Mucosa of descending colon (tissue), 3 donors: ENCODE results near the gene FNDC11. TPM values are rescaled to one million over a fixed set of nuclear protein-coding genes. Genes with fewer than 3 reads are reported as not detected.

ENCODE experiments used
- ATAC-seq: fragments of 200-7000 bp; cut with Tn5 transposase; one replicate; pipeline ENCODE4 v1.9.1; 2020; ENCODE audit warnings: mild to moderate bottlenecking, moderate library complexity
- DNase-seq, 3 donors: peaks; one replicate each; pipeline ENCODE4 v3.0.0-alpha.2; 2020
- H3K36me3 ChIP-seq: fragments of 200-600 bp; one replicate; pipeline ENCODE4 v1.8.0; 2021; ENCODE audit warnings: low read depth, mild to moderate bottlenecking
- H3K4me1 ChIP-seq: fragments of 200-600 bp; one replicate; pipeline ENCODE4 v1.8.0; 2021; ENCODE audit warnings: low read depth, mild to moderate bottlenecking
- H3K4me3 ChIP-seq: fragments of 200-600 bp; one replicate; pipeline ENCODE4 v1.8.0; 2021; ENCODE audit warnings: mild to moderate bottlenecking
- H3K9me3 ChIP-seq: fragments of 200-600 bp; one replicate; pipeline ENCODE4 v1.8.0; 2021; ENCODE audit warnings: mild to moderate bottlenecking
- CTCF ChIP-seq: fragments of 200-600 bp; IDR thresholded peaks from one replicate; pipeline ENCODE4 v1.8.0; 2022; ENCODE audit warnings: antibody characterized with exemption, mild to moderate bottlenecking
- intact Hi-C, 2 donors: fragments of 100-400 bp; cut with DNase I in 1 of 2; cut with micrococcal nuclease in 1 of 2; formaldehyde crosslinking; loops; one replicate each; pipeline versions ENCODE4 v1.11.0 to v1.11.1; 2022; cut with DNase I, micrococcal nuclease
- total RNA-seq, 3 donors: library from RNA; stranded (reverse); fragmentation: NEBNext Ultra II Directional in 2 of 3; extraction: Animal tissue kit (Norgen Biotek cat#: 25700) in 2 of 3; gene quantifications; one replicate each; pipeline versions ENCODE4 v1.2.1 to v1.2.4, GENCODE V29; 2021 to 2023
- donor health status: DM: no; HTN: no; CAD: no; lungs with moderate emphysema.
- donor health status: DM: no; HTN: no; CAD: no.
- donor health status: DM: no; HTN: yes; CAD: no.

Gene FNDC11
- total RNA-seq, 3 donors from 2014 or later: 0.19 to 0.25 TPM; not detected in 1

GRCh38 chr20:63564036-63564810 lies 10.3 kb downstream of the FNDC11 start:
- ATAC-seq (no peak), DNase-seq (no peak)
- no peak overlapping the region for H3K4me3 ChIP-seq
- no peaks in the 10 kb centered on the region for H3K36me3 ChIP-seq
- peaks cover 9% of the 10 kb centered on the region for H3K4me1 ChIP-seq
- H3K9me3 ChIP-seq: no peaks in the 10 kb centered on the region
- no peak for TF ChIP-seq CTCF
- intact Hi-C loops: no loop called here

GRCh38 chr20:63565021-63565698 lies 11.2 kb downstream of the FNDC11 start:
- ATAC-seq: no peak
- no peaks in the 10 kb centered on the region for H3K9me3 ChIP-seq
- H3K36me3 ChIP-seq: no peaks in the 10 kb centered on the region
- no peak overlapping the region for H3K4me3 ChIP-seq
- intact Hi-C loops: no loop called here
- H3K4me1 ChIP-seq: peaks cover 9% of the 10 kb centered on the region
- TF ChIP-seq CTCF: no peak
- DNase-seq: no peak

GRCh38 chr20:63565699-63566335 lies 11.9 kb downstream of the FNDC11 start:
- Histone ChIP-seq H3K4me3 (no peak overlapping the region), H3K36me3 (no peaks in the 10 kb centered on the region), H3K4me1 (peaks cover 9% of the 10 kb centered on the region), H3K9me3 (no peaks in the 10 kb centered on the region)
- intact Hi-C loops: no loop called here
- DNase-seq (no peak), ATAC-seq (no peak)
- TF ChIP-seq CTCF: no peak

- no peaks in the 10 kb centered on the region for H3K36me3 ChIP-seq
- DNase-seq (peak in 1 of 3 donors; percentile 38), ATAC-seq (no peak)
- TF ChIP-seq CTCF: no peak
- H3K4me3 ChIP-seq: no peak overlapping the region
- no peaks in the 10 kb centered on the region for H3K9me3 ChIP-seq
- intact Hi-C loops: no loop called here
- peaks cover 9% of the 10 kb centered on the region for H3K4me1 ChIP-seq
Measured at GRCh38 chr20:63566395-63567135, 12.6 kb downstream of the FNDC11 start.

GRCh38 chr20:63567136-63567385 lies 13.1 kb downstream of the FNDC11 start:
- peaks cover 9% of the 10 kb centered on the region for H3K4me1 ChIP-seq
- H3K4me3 ChIP-seq: no peak overlapping the region
- TF ChIP-seq CTCF: no peak
- no peaks in the 10 kb centered on the region for H3K36me3 ChIP-seq
- peak; percentile 8 for ATAC-seq
- peak in 1 of 3 donors; percentile 69 for DNase-seq
- intact Hi-C loops: no loop called here
- H3K9me3 ChIP-seq: no peaks in the 10 kb centered on the region
